Left lung (tissue), 10 donors: ENCODE data around the gene FOCAD. TPM values are rescaled to one million over a fixed set of nuclear protein-coding genes. Genes with fewer than 3 reads are reported as not detected.

Experiments used
- ATAC-seq: fragments of 200-7000 bp; cut with Tn5 transposase; one replicate; pipeline ENCODE4 v1.9.1; 2020; ENCODE audit warnings: moderate library complexity
- DNase-seq, 4 donors: peaks; one replicate each; pipeline ENCODE4 v3.0.0-alpha.2; 2013 to 2020
- H3K27ac ChIP-seq, 2 donors: fragments of 200-600 bp; sonication (generic) in 1 of 2; one replicate each; pipeline versions ENCODE4 v1.5.0 to v1.8.0; 2020 to 2021
- H3K27me3 ChIP-seq, 2 donors: fragments of 200-600 bp; sonication (generic) in 1 of 2; one replicate each; pipeline versions ENCODE4 v1.5.0 to v1.8.0; 2020 to 2021
- H3K36me3 ChIP-seq, 2 donors: fragments of 200-600 bp; sonication (generic) in 1 of 2; one replicate each; pipeline versions ENCODE4 v1.5.0 to v1.8.0; 2020 to 2021
- H3K4me1 ChIP-seq, 2 donors: fragments of 200-600 bp; one replicate each; pipeline ENCODE4 v1.8.0; 2021
- H3K4me3 ChIP-seq, 2 donors: fragments of 200-600 bp; sonication (generic) in 1 of 2; one replicate each; pipeline versions ENCODE4 v1.5.0 to v1.8.0; 2020 to 2021; ENCODE audit warnings: mild to moderate bottlenecking in 1 of 2
- H3K9me3 ChIP-seq, 2 donors: fragments of 200-600 bp; sonication (generic) in 1 of 2; one replicate each; pipeline versions ENCODE4 v1.5.0 to v1.8.0; 2020 to 2021
- intact Hi-C, 2 donors: fragments of 100-400 bp; cut with DNase I; formaldehyde crosslinking; loops; one replicate each; pipeline versions ENCODE4 v1.11.2 to v1.14.2; 2022
- polyA plus RNA-seq, 6 donors: library from polyadenylated mRNA; unstranded; fragments of 120-200 nt; gene quantifications; one replicate each; pipeline ENCODE4 v1.2.1, GENCODE V29; 2013; ENCODE audit not compliant: insufficient read length in 6 of 6
- total RNA-seq, 2 donors: library from RNA; stranded (reverse); fragmentation: NEBNext Ultra II Directional; extraction: Animal tissue kit (Norgen Biotek cat#: 25700); gene quantifications; one replicate each; pipeline ENCODE4 v1.2.1, GENCODE V29; 2021
- TF ChIP-seq, protein P1 (sequence below), 2 donors: fragments of 200-600 bp; sonication (generic) in 1 of 2; IDR thresholded peaks; one replicate each; pipeline versions ENCODE4 v1.5.0 to v1.8.0; 2021; ENCODE audit warnings: antibody characterized with exemption in 2 of 2
- donor health status: DM: no; HTN: yes; CAD: no.
- donor health status: DM: no; HTN: no; CAD: no.

Gene FOCAD
- total and polyA plus RNA-seq, 8 donors = 23.6 to 43.1 (median 29.9) TPM

DNA sequence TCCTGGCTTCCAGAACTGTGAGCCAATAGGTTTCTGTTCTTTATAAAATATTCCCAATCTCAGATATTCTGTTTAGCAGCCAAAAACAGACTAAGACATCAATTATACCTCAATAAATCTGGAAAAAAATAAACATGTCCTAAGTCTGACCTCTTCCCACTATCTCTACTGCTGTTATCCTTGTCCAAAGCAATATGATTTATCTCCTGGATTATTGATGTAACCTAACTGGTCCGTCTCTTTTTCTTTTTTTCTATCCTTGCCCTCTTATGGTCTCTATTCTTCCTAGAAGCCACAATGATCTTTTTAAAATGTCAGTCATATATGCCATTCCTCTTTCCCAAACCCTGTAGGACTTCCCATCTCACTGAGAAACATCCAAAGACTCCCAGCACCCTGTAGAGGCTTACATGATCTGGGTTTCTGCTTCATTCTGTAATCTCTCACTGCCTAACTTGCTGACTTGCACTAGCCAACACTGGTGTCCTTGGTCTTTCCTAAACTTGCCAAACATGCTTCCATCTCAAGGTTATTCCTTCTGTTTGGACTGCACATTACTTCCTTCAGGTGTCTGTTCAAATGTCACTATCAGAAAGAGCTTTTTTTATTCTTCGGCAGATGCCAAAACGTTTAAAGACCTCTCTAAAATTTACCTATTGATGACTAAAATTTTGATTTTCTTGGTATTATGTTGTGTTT is 13.1 kb downstream of the FOCAD start:
- intact Hi-C loops = no loop called here
- no peak for DNase-seq
- TF ChIP-seq, protein P1, sequence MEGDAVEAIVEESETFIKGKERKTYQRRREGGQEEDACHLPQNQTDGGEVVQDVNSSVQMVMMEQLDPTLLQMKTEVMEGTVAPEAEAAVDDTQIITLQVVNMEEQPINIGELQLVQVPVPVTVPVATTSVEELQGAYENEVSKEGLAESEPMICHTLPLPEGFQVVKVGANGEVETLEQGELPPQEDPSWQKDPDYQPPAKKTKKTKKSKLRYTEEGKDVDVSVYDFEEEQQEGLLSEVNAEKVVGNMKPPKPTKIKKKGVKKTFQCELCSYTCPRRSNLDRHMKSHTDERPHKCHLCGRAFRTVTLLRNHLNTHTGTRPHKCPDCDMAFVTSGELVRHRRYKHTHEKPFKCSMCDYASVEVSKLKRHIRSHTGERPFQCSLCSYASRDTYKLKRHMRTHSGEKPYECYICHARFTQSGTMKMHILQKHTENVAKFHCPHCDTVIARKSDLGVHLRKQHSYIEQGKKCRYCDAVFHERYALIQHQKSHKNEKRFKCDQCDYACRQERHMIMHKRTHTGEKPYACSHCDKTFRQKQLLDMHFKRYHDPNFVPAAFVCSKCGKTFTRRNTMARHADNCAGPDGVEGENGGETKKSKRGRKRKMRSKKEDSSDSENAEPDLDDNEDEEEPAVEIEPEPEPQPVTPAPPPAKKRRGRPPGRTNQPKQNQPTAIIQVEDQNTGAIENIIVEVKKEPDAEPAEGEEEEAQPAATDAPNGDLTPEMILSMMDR (IDR thresholded peaks at IDR 0.05) = no peak
- no peak overlapping the region for H3K4me3 ChIP-seq
- peaks cover 6 to 14% of the 10 kb centered on the region in 2 donors for H3K4me1 ChIP-seq
- ATAC-seq = no peak
- no peaks in the 10 kb centered on the region for H3K36me3 ChIP-seq
- H3K9me3 ChIP-seq = no peaks in the 10 kb centered on the region
- no peaks in the 10 kb centered on the region for H3K27me3 ChIP-seq
- no peak overlapping the region for H3K27ac ChIP-seq

- Histone ChIP-seq H3K4me3 (no peak overlapping the region), H3K9me3 (no peaks in the 10 kb centered on the region), H3K4me1 (peaks cover 6 to 7% of the 10 kb centered on the region in 2 donors), H3K27me3 (no peaks in the 10 kb centered on the region), H3K36me3 (no peaks in the 10 kb centered on the region), H3K27ac (no peak overlapping the region)
- ATAC-seq (no peak), DNase-seq (no peak)
- TF ChIP-seq, protein P1 (IDR thresholded peaks at IDR 0.05) = no peak
- intact Hi-C loops = no loop called here
Observed at GRCh38 chr9:20698782-20699181, 14.7 kb downstream of the FOCAD start.

GRCh38 chr9:20701060-20701459 is 17.0 kb downstream of the FOCAD start:
- TF ChIP-seq, protein P1 (IDR thresholded peaks at IDR 0.05) = no peak
- H3K36me3 ChIP-seq = no peaks in the 10 kb centered on the region
- H3K4me3 ChIP-seq = no peak overlapping the region
- intact Hi-C loops = no loop called here
- peak; percentile 49 for ATAC-seq
- peaks cover 6 to 7% of the 10 kb centered on the region in 2 donors for H3K4me1 ChIP-seq
- no peaks in the 10 kb centered on the region for H3K27me3 ChIP-seq
- H3K9me3 ChIP-seq = no peaks in the 10 kb centered on the region
- no peak overlapping the region for H3K27ac ChIP-seq
- peak in 1 of 4 donors; percentile 21 for DNase-seq

DNA sequence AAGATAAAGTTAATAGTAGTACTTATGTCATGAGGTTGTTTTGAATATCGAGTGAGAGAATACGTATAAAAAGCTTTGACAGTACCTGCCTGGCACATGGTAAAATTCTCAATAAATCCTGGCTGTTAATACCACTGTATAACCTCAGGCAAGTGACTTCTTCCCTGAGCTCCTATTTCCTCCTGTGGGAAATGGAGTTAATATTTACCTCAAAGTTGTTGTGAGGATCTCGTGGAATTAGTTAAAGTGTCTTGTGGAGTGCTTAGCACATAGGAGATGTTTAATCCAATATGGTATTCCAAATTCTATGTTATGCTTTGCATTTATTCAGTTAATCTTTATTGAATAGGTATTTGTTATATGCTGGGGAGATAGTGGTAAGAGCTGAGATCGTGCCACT is 18.5 kb downstream of the FOCAD start:
- Histone ChIP-seq H3K4me1 (peaks cover 6 to 7% of the 10 kb centered on the region in 2 donors), H3K27ac (no peak overlapping the region), H3K27me3 (no peaks in the 10 kb centered on the region), H3K9me3 (no peaks in the 10 kb centered on the region), H3K36me3 (no peaks in the 10 kb centered on the region), H3K4me3 (no peak overlapping the region)
- DNase-seq (no peak), ATAC-seq (peak; percentile 65)
- intact Hi-C loops = no loop called here
- TF ChIP-seq, protein P1 (IDR thresholded peaks at IDR 0.05) = no peak

GRCh38 chr9:20703146-20703545 is 19.1 kb downstream of the FOCAD start:
- Histone ChIP-seq H3K36me3 (no peaks in the 10 kb centered on the region), H3K27me3 (no peaks in the 10 kb centered on the region), H3K4me1 (peaks cover 6 to 7% of the 10 kb centered on the region in 2 donors), H3K27ac (no peak overlapping the region), H3K9me3 (no peaks in the 10 kb centered on the region), H3K4me3 (no peak overlapping the region)
- TF ChIP-seq, protein P1 (IDR thresholded peaks at IDR 0.05) = no peak
- DNase-seq (peak in 1 of 4 donors; percentile 37), ATAC-seq (peak; percentile 85)
- intact Hi-C loops = no loop called here
